Activated T-cell treated with anti-CD3 and anti-CD28 coated beads, Interleukin-2, amount 50 U/mL, for 72 hours (primary cell): ENCODE results near the gene SLX9. TPM values are rescaled to one million over a fixed set of nuclear protein-coding genes. Genes with fewer than 3 reads are reported as not detected.
A peak's percentile ranks its signal among the peaks of the same experiment; 100 is the strongest.

Experiments
- ATAC-seq, 2 donors: fragments of 150-1000 bp; cut with Tn5 transposase; replicated peaks in 1 of 2; 2 replicates each; pipeline ENCODE4 v1.10.0; 2021; ENCODE audit warnings: moderate library complexity in 2 of 2, mild to moderate bottlenecking in 1 of 2
- DNase-seq, 2 donors: peaks; one replicate each; pipeline ENCODE4 v3.0.0; 2021 to 2022; ENCODE audit warnings: mixed read lengths in 1 of 2
- H3K27ac Mint-ChIP-seq: one replicate; pipeline ENCODE4 v1.8.0; 2022; ENCODE audit warnings: mild to moderate bottlenecking, moderate library complexity, mixed read lengths
- H3K27me3 Mint-ChIP-seq: one replicate; pipeline ENCODE4 v1.8.0; 2022; ENCODE audit warnings: low read depth, mixed read lengths
- H3K36me3 Mint-ChIP-seq, 2 donors: one replicate each; pipeline ENCODE4 v1.8.0; 2022; ENCODE audit warnings: mixed read lengths in 2 of 2, mild to moderate bottlenecking in 1 of 2; ENCODE audit not compliant: insufficient read depth in 2 of 2
- H3K4me1 Mint-ChIP-seq: one replicate; pipeline ENCODE4 v1.8.0; 2022; ENCODE audit warnings: low read depth, mixed read lengths
- H3K4me3 Mint-ChIP-seq, 2 donors: one replicate each; pipeline ENCODE4 v1.8.0; 2022; ENCODE audit warnings: mild to moderate bottlenecking in 2 of 2, mixed read lengths in 2 of 2, moderate library complexity in 2 of 2
- H3K9me3 Mint-ChIP-seq, 2 donors: one replicate each; pipeline ENCODE4 v1.8.0; 2022; ENCODE audit warnings: mixed read lengths in 2 of 2
- total RNA-seq, 2 donors: library from RNA; stranded (reverse); gene quantifications; one replicate each; pipeline ENCODE4 v1.2.3, GENCODE V29; 2022

The SLX9 gene
- total RNA-seq, 2 donors from 2014 or later = 38.7 to 48.9 TPM

DNA sequence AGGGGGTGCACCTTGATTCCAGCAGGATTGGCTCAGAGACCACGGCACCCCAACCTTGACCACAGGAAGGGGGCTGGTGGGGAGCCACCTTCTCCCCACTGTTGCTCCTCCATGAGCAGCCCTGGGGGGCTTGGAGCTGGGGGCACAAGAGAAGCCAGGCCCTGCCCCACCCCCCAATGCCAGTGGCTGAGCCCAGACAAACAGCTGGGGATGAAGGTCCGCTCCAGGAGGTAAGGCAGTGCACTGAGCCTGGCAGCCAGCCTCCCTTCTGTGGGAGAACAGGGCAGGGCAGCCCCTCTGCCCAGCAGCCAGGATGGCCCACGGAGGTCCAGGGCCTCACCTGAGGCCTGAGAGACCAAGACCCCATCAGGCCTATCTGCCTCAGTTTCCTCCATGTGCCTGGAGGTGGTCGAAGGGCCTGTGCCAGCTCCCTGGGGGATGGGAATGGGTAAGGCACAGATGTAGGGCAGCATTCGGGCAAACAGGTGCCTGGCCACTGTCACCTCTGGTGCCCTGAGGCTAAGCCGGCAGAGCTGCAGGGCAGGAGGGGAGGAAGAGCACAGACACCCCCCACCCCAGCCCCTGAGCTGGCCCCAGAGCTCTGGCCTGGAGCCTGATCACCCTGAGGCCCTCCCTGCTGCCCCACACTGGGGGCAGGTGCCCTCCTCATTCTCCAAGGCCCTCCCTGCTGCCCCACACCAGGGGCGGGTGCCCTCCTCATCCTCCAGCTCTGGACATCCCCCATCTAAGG is 26.2 kb upstream of the SLX9 start:
- no peak for DNase-seq
- Mint-ChIP-seq H3K9me3 (no peaks in the 10 kb centered on the region), H3K4me1 (peaks cover 87% of the 10 kb centered on the region), H3K27ac (peak overlapping the region; percentile 49), H3K36me3 (peaks cover 6 to 12% of the 10 kb centered on the region in 2 donors), H3K27me3 (no peaks in the 10 kb centered on the region), H3K4me3 (peak overlapping the region; percentile 87 to 93)
- no peak for ATAC-seq

DNA sequence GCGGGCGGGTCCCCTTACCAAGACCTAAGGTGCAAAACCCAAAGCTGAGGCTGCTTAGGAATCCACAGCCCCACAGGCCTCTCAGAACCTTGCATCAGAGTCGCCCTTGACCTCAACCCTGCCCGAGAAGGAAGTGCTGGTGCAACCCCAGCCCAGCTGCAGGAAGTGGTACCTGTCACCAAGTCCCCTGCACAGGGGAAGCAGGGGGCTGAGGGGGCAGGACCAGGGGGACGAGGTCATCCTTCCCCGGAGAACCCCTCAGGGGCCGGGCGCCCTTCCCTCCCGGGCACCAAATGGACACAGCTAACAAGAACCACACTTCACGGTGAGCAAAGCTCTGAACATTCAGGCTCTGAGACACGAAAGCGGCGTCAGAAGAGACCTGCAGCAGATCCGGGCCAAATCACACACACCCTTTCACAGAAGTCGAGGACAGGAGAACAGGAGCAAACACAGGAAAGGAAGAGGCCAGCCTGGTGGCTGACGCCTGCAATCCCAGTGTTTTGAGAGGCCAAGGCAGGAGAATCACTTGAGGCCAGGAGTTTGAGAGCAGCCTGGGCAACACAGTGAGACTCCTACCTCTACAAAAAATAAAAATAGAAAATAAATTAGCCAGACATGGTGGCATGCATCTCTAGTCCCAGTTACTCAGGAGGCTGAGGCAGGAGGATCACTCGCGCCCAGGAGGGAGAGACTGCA is 25.5 kb upstream of the SLX9 start:
- ATAC-seq (peak; percentile 81 to 82), DNase-seq (peak; percentile 76 to 79)
- Mint-ChIP-seq H3K4me3 (peak overlapping the region; percentile 87 to 93), H3K9me3 (no peaks in the 10 kb centered on the region), H3K27me3 (no peaks in the 10 kb centered on the region), H3K27ac (peak overlapping the region; percentile 49), H3K36me3 (peaks cover 2 to 8% of the 10 kb centered on the region in 2 donors), H3K4me1 (peaks cover 83% of the 10 kb centered on the region)

GRCh38 chr21:44916965-44917364 is 22.9 kb upstream of the SLX9 start:
- Mint-ChIP-seq H3K9me3 (no peaks in the 10 kb centered on the region), H3K36me3 (peaks cover 8 to 9% of the 10 kb centered on the region in 2 donors), H3K4me1 (peaks cover 81% of the 10 kb centered on the region), H3K4me3 (peak overlapping the region; percentile 47 to 87), H3K27me3 (no peaks in the 10 kb centered on the region), H3K27ac (peak overlapping the region; percentile 80)
- DNase-seq (no peak), ATAC-seq (no peak)

DNA sequence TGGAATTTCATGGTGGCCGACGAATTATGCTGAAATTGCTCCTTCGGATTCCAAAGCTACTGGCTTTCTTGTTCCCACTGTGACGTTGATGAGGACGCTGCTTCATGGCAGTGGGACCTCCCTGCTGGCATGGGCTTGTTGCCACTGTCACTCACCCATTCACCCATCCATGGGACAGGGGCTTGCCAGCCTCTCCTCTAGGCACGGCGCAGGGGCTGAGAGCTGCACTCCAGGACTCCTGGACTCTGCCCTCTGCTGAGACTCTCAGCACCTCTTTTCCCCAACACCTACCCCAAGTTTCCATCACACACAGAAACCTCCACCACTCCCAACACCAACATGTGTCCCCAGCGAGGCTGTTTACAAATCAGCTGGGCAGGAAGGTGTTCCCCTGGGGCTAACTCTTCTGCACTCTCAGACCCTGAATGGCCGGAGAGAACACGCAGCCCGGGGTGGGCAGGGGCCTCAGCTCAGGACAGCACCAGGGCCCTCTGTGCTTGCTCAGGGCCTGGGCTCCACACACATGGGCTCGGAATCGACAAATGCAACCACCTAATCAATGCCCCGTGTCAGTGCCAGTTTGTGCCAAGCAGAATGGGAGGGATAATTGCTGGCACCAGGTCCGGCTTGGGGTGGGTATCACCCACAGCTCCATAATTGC is 22.3 kb upstream of the SLX9 start:
- peak overlapping the region; percentile 87 to 100 for H3K4me3 Mint-ChIP-seq
- H3K27me3 Mint-ChIP-seq = no peaks in the 10 kb centered on the region
- no peaks in the 10 kb centered on the region for H3K9me3 Mint-ChIP-seq
- ATAC-seq (no peak), DNase-seq (no peak)
- peak overlapping the region; percentile 15 for H3K27ac Mint-ChIP-seq
- peaks cover 82% of the 10 kb centered on the region for H3K4me1 Mint-ChIP-seq
- H3K36me3 Mint-ChIP-seq = peaks cover 8 to 9% of the 10 kb centered on the region in 2 donors

DNA sequence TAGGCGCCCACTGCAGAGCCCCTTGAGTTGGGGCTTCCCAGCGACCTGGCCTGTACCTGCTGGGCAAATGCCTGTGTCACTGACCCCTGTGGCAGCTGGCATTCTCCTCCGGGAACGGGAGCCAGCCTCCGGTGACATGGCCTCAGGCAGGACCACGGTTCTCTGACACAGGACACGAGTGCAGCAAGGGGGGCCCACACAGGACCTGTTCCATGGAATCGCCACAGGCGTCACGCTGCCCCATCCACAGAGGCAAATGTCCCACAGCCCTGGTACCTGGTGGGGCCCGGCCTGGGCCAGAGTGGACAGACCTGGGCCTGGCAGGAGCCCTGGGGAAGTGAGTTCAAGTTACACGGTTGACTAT is 21.7 kb upstream of the SLX9 start:
- DNase-seq (no peak), ATAC-seq (no peak)
- no peak overlapping the region for H3K27ac Mint-ChIP-seq
- H3K9me3 Mint-ChIP-seq = no peaks in the 10 kb centered on the region
- H3K27me3 Mint-ChIP-seq = no peaks in the 10 kb centered on the region
- peak overlapping the region; percentile 87 to 100 for H3K4me3 Mint-ChIP-seq
- peaks cover 86% of the 10 kb centered on the region for H3K4me1 Mint-ChIP-seq
- H3K36me3 Mint-ChIP-seq = peaks cover 8 to 9% of the 10 kb centered on the region in 2 donors

- Mint-ChIP-seq H3K4me3 (peak overlapping the region; percentile 87 to 100), H3K9me3 (no peaks in the 10 kb centered on the region), H3K36me3 (peaks cover 8 to 9% of the 10 kb centered on the region in 2 donors), H3K27me3 (no peaks in the 10 kb centered on the region), H3K4me1 (peaks cover 85% of the 10 kb centered on the region), H3K27ac (peak overlapping the region; percentile 92)
- no peak for DNase-seq
- no peak for ATAC-seq
These were observed 21.2 kb upstream of the SLX9 start for GRCh38 chr21:44918581-44919033.

DNA sequence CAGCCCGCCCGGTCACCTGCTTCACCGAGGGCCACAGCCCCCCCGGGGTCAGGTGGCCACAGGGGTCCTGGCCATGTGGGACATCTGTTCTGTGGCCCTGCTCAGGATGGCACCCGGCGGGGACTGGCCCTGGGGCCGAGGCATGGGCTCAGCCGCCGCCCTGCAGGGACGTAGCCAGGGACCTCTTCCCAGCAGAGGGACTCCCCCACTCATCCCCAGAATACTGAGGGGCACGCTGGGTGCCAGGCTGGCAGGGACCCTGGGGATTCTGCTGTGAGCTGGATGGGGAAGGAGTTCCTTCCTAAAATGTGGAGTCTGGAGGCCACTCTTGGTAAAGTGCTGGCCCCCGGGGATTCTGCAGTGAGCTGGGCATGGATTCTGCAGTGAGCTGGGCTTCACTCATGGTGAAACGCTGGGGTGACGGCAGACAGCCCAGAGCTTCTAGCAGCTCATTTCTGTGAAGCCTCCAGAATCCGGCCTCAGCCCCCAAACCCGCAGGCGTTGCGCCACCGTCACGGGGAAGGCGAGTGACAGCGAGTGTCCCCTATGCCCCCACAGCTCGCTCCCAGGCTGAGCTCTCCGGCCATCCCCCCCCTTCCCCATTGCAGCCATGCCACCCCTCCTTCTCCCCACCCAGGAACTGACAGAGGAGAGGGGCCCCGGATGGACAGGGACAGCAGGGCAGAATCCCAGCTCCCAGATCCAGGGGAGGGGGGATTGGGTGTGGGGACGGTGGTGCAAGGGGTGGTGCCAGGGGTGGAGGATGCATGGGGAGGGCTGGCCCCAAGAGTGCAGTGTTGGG is 20.5 kb upstream of the SLX9 start:
- ATAC-seq = peak; percentile 21 to 41
- Mint-ChIP-seq H3K4me3 (peak overlapping the region; percentile 87 to 100), H3K27ac (peak overlapping the region; percentile 32), H3K9me3 (no peaks in the 10 kb centered on the region), H3K36me3 (peaks cover 7% of the 10 kb centered on the region in 2 donors), H3K4me1 (peaks cover 86% of the 10 kb centered on the region), H3K27me3 (no peaks in the 10 kb centered on the region)
- DNase-seq = peak; percentile 42 to 55

DNA sequence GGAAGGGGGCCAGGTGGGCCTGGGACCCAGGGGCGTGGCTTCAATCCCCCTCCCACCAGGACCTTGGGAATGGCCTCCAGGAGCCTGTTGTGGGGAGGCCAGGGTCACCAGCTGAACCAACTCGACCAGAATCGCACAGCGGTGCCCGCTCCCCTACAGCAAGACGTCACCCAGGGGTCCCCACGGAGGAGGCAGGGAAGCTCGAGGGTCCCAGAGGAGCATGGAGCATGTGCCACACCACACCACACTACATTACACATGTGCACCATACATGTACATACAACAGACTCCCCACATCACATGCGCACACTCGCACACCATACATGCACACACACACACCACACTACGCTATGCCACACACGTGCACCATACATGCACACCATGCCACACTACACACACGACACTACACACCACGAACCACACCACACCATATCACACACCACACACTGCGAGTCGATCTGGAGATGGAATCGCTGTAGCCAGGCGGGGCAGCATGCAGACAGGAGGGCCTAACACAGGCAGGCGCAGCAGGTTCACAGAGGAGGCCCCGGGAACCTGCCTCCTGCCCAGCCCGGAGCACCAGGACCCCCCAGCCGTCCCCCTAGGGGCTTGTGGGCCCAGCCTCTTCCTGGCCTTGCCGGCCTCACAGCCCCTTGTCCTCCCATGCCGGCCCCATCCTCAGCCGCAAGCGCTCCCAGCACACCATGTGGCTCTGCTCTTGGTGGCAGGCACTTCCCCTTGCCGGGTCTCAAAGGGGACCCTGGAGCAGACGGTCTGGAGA is 19.7 kb upstream of the SLX9 start:
- peak overlapping the region; percentile 87 to 100 for H3K4me3 Mint-ChIP-seq
- peaks cover 86% of the 10 kb centered on the region for H3K4me1 Mint-ChIP-seq
- no peaks in the 10 kb centered on the region for H3K27me3 Mint-ChIP-seq
- H3K9me3 Mint-ChIP-seq = no peaks in the 10 kb centered on the region
- peaks cover 7% of the 10 kb centered on the region in 2 donors for H3K36me3 Mint-ChIP-seq
- DNase-seq = peak in 1 of 2 donors; percentile 24
- peak; percentile 25 to 38 for ATAC-seq
- H3K27ac Mint-ChIP-seq = peak overlapping the region; percentile 53

GRCh38 chr21:44920694-44921604 is 18.9 kb upstream of the SLX9 start, which contains the start of gene ITGB2:
Gene ITGB2 (minus strand): TSS chr21:44920899. CDS start chr21:44910782, 10,117 bp downstream.
- H3K4me3 Mint-ChIP-seq = peak within 1 kb of the TSS; percentile 87 to 100
- peaks cover 7% of the 10 kb centered on the region in 2 donors for H3K36me3 Mint-ChIP-seq
- H3K27ac Mint-ChIP-seq = peak within 1 kb of the TSS; percentile 96
- no peaks in the 10 kb centered on the region for H3K27me3 Mint-ChIP-seq
- DNase-seq = peak; percentile 72 to 76
- no peaks in the 10 kb centered on the region for H3K9me3 Mint-ChIP-seq
- ATAC-seq = peak; percentile 80 to 82
- H3K4me1 Mint-ChIP-seq = peaks cover 86% of the 10 kb centered on the region

GRCh38 chr21:44921928-44922327 is 17.9 kb upstream of the SLX9 start:
- no peak for DNase-seq
- H3K36me3 Mint-ChIP-seq = peaks cover 7% of the 10 kb centered on the region in 2 donors
- no peaks in the 10 kb centered on the region for H3K27me3 Mint-ChIP-seq
- H3K4me3 Mint-ChIP-seq = peak overlapping the region; percentile 81 to 100
- peak overlapping the region; percentile 44 for H3K27ac Mint-ChIP-seq
- peaks cover 86% of the 10 kb centered on the region for H3K4me1 Mint-ChIP-seq
- no peaks in the 10 kb centered on the region for H3K9me3 Mint-ChIP-seq
- ATAC-seq = no peak

DNA sequence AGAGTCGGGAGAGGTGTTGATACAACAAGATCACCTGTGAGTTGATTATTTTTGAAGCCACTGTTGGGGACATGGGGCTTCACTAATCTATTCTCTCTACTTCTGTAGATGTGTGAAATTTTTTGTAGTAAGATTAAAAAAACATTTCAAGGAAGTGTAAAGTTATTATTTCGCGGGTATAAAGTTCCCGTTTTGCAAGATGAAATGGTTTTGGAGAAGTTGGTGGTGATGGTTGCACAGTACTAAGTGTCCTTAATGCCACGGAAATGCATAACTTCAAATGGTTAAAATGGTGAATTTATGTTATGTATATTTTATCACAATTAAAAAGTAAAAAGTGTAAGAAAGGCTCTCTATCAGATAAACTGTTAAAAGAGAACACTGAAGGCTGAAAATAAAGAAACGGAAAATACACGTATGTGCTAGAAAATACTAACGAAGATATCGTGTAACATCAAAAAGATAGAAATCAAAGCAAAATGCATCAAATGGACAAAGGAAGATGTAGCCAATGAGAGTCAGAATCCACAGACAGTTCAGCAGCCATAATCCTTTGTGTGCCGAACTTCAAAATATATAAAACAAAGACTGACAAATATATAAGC is 16.2 kb upstream of the SLX9 start:
- H3K27ac Mint-ChIP-seq = peak overlapping the region; percentile 45
- peaks cover 86% of the 10 kb centered on the region for H3K4me1 Mint-ChIP-seq
- peaks cover 6 to 7% of the 10 kb centered on the region in 2 donors for H3K36me3 Mint-ChIP-seq
- H3K27me3 Mint-ChIP-seq = no peaks in the 10 kb centered on the region
- ATAC-seq = no peak
- peak overlapping the region; percentile 73 to 81 for H3K4me3 Mint-ChIP-seq
- H3K9me3 Mint-ChIP-seq = no peaks in the 10 kb centered on the region
- DNase-seq = no peak
